ENCODE results near the gene DLG2.

DLG2 gene

DNA sequence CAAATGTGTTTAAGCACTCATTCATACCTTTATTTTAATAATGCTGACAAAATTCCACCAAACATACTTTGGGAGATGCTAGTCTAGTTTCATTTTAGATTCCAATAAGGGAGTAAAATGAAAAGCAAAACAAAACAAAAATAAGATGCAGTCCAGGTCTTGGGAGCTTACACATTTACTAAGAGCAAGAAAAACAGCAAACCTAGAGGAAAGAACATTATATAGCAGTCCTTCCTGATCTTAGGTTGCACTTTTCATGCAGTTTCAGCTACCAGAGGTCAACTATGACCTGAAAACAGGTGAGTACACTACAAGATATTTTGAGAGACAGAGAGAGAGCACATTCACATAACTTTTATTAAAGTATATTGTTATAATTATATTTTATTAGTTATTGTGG lies 1100.9 kb downstream of the DLG2 start:
- no peak for DNase-seq

DNA sequence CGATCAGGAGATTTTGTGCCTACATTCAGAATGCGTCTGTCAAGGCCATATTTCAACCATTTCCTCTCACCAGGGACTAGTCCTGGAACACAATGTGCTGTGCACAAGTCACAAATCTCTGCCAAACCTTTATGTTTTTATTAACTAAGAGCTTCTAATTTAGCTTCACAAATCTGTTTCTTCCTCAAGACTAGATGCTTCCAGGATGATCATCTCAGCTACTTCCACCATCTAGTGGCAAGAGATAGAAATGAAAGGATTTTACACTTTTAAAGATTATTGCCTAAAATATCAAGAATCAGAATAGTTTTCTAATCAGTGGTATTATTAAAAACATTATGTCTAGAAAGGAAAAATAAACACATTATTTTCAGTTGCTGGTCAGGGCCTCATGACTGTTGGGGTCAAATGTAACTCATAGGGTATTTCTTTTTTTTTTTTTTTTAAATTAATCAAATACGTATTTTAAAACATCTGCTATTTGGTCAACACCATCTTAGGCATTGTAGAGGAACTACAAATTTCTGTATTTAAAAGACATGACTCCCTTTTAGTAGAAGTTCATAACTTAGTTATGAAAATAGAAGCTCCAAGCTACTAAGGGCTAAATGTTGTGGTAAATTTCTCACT lies 1102.6 kb downstream of the DLG2 start:
- DNase-seq = no peak

DNA sequence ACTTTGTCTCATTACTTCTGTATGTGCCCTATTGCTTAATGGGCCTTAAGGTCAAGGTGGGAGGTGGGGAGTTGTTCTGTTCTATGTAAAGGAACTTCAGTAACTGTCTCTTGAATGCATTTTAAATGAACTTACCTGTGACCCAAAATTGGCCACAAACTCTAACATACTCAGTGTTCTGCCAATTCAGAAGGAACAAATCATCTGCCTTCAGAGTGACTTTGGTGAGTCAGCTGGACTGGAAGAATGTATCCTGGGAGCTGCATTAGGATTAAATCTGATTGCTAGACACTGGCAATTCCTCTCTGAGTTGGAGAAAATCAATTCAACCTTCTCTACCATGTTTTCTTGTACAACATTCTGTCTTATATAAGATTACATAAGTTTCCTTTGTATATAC lies 1104.8 kb downstream of the DLG2 start:
- DNase-seq = no peak

DNA sequence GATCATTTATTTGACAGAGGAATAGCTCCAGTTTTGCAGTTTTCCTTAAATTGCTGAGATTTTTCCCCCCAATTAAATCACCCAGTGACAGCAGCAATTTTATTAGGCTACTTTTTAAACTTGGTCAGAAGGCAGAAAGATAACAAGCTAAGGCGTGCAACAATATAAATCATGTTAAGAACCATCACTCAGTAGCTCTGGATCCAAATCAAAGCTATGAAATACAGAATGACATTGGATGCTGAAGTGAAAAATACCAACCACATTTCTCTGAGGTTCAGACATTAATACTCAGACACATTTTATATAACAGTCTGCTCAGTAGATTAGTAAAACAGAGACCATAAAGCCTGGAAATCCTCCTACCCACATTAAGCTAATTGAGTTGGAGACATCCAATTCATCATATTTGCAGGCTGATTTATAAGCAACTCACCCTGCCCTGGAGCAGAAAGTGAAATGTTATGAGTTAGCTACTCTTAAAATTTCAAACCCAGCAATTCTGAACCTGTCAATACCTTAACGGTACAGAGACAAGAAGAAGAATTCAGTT lies 1108.4 kb downstream of the DLG2 start:
- no peak for DNase-seq

DNA sequence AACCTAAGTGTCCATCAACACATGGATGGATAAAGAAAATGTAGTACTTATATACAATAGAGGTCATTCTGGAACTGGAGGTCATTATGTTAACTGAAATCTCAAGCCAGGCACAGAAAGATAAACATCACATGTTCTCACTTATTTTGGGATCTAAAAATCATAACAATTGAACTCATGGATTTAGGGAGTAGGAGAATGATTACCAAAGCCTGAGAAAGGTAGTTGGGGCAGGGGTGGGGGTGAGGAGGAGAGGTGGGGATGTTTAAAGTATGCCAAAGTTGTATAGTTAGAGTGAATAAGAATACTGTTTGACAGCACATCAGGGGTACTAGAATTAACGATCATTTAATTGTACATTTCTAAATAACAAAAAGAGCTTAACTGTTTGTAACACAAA lies 1112.7 kb downstream of the DLG2 start:
- no peak for DNase-seq

DNA sequence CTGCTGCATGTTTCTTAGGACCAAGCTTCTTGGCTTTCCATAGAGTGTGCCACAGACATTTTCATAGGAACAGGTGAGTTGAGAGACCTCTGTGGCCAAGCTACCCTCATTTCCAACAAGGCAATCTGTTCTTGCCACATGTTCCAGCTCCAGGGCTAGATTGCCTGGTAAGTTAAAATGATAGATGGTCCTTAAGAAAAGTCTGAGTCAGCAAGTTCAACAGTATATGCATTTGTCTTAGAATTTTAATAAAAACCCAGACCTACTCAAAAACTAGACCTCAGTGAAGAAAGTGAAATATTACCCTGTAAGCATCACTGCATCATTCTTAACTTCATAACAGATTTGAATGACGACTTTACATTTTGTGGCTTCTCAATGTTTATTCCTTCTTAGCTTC lies 1123.6 kb downstream of the DLG2 start:
- DNase-seq = no peak

DNA sequence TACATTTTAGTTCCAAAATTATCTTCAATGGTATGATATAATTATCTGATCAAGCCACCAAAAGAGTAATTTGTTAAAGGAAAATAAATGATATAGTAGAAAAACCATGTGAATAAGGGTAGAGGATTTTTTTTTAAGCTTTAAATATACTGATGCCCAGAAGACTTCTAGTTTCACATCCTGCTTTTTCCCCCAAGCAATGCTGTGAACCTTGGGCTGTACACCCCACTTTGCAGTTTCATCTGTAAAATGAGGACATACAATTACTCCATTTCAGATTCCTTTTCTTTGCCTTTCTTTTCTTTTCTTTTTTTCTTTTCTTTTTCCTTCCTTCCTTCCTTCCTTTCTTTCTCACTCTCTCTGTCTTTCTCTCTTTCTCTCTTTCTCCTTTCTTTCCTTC lies 1125.4 kb downstream of the DLG2 start:
- DNase-seq = no peak

DNA sequence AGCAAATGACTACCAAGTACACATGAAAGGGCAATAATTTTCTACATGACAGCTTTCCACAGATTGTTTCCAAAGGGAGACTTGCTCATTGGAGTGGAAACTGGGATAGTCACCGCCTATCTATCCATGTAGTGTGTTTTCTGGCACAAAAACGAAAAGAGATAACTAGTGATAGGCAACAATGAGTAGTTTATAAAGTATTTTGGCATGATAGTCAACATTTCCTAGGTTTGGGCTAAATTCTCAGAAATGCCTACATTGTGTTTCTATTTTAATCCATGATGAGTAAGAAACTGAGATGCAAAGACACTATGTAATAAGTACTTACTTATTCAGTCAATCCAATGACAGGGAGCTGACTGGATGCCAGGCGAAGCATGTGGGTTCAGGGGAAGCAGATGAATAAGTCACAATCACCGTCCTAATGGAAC lies 1129.1 kb downstream of the DLG2 start:
- DNase-seq = no peak

DNA sequence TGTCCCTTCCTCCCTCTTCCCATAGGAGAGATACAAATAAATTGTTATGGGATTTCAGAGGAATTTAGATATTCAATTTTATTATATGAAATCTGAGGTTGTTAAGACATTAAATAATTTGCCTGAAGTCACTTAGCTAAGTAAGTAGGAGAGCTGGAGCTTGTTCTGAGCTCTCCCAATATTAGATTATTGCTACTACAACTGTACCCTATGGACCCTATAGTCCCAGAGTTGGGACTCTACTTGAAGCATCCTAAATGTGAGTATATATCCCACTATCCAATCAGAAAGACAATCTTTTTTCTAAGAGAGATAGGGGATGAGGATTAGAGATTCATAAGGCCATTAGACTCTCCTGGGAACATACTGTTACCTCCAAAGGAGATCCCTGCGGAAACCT lies 1130.0 kb downstream of the DLG2 start:
- DNase-seq = no peak

DNA sequence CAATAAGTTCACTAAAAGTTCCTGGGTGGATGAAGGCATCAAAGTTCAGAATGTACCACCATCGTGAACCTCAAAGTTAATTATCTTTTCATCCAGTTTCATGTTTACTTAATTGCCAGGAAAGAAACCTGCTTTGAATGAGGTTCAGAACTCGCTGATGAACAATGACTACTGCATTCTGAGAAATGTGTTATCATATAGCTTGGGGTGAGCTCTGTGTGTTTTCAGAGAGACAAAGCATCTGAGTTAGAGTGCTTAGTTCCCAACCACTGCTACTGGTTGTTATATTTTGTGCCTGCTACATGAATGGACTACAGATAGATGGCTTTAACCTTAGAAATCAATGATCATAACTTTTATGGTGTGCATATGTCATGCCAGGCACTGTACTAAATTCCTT lies 1131.0 kb downstream of the DLG2 start:
- no peak for DNase-seq

DNA sequence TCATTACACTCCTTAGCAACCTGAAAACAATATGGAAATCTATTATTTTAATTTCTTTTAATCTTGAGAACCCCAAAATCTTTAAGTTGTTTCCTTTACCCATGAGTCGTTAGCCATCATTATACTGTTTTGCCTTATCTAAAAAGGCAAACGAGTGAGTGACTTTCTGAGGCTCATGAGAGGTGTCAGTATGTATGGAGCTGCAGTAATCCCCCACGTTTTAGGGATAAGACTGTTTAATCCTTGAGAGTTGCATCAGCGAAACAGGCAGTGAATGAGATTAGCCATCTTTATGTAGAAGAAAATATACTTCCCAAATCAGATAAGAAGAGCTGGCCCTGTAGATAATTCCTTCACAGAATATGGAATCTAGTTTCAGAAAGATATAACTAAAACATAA lies 1147.0 kb downstream of the DLG2 start:
- no peak for DNase-seq

DNA sequence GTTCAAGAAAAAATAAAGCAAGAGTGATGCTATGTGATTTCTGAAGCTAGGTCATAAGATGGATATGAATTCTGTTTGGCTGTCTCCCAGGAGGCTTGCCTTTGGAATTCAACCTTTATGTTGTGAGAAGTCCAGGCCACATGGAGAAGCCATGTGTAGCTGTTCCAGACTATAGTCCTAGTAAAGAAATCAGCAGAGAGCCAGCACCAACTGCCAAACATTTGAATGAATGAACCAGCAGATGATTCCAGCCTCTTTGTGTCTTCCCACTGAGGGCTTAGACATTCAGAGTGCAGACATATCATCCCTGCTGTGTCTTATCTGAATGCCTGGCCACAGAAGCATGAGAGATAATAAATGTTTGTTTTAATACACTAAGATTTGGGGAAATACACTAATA lies 1150.6 kb downstream of the DLG2 start:
- no peak for DNase-seq

DNA sequence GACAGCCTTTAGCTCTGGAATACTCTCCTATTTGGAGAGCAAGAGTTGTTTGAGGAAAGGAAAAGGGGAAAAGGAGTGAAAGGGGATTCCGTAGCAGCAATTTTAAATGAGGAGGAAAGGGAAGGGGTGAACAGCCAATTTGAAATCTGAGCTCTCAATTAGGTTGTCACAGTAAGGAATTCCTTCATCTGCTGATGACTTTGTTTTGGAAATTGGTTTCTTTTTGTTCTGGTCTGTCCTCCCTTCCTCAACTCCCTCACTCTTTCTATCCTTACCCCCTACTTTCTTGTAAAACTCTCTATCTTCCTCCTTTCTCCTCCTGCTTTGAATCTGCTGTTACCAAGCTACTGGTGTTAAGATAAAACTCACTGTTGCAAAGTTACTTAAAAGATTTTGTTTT lies 1155.6 kb downstream of the DLG2 start:
- no peak for DNase-seq

DNA sequence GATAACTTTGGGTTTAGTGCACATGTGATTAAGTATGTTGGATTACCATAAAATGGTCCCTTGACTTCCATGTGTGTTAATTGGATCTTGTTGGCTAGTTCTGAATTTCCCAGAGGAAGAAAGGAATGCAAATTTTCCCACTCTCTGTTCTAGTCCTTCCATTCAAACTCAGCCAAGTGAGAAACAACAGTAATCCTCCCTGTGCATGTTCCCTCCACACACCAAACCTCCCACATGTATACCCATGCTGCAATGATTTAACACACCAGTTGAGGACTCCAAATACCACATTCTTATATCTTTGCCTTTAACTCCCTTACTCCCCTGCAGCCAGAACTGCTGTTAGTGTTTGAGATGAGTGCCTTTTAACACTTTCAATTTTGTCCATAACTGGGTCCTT lies 1158.9 kb downstream of the DLG2 start:
- DNase-seq = no peak

DNA sequence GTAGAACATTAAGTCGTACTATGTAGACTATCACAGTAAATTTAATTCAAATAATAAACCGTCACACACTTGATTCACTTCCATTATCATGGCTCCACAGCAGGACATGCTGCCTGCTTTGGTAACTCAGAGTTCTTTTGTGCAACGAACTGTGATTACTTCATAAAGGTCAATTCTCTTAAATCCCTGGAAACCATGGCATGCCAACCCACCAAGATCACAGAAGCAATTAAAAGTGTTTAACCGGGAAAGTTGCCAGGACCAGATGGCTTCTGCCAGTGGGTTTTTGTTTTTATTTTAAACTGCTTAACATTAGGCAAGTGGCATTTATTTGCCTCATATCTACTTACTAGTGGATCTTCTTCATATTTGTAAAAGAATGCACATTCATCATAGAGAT lies 1162.1 kb downstream of the DLG2 start:
- DNase-seq = no peak

DNA sequence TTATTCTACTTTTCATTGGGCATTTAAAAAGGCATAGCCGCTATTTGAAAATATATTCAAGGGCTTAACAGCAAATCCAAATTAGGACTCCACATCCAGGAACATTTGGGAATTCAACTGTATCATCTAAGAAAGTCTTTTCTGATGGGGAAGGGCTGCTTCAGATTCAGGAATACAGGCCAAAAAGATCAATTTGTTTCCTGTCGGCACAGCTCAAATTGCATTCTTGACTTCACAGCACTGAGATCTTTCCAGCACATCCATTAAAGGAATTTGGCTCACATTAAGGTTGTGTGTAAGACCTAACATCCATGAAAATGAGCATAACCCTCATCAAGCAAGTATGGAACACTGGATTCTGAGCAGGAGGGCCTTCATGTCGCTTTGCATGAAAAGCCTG lies 1171.5 kb downstream of the DLG2 start:
- no peak for DNase-seq

DNA sequence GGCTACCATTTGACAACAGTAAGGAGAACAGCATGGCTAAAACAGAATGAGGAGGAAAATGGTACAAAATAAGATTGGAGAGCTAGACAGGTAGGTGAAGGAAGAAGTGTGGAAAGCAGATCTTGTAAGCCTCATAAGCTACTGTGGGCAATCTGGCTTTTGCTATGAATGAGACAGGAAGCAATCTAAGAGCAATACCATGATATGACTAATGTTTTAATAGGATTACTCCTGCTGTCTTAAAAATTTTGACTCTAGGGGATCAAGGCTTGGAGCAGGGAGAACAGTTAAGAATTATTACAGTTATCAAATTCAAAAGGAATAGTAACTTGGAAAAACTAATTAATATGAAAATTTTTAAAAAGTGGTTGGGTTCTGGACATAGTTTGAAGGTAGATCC lies 1174.9 kb downstream of the DLG2 start:
- no peak for DNase-seq

DNA sequence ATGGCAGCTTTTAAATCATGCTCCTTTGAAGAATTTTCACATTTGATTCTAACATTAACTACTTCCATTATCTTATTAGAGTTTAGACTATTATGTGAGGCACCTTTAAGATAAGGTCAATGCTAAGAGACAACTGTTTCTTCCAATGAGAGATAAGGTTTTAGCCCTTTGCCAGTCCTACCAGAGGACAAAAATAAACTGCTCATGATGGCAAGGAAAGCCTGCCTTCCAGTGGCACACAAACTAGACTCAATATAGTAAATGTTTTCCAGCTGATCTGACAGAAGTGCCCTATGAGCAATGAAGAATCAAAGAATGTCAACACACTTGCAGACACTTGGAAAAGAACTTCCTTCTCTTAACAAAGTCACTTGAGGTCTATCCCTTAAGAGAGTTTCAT lies 1188.6 kb downstream of the DLG2 start:
- no peak for DNase-seq

DNA sequence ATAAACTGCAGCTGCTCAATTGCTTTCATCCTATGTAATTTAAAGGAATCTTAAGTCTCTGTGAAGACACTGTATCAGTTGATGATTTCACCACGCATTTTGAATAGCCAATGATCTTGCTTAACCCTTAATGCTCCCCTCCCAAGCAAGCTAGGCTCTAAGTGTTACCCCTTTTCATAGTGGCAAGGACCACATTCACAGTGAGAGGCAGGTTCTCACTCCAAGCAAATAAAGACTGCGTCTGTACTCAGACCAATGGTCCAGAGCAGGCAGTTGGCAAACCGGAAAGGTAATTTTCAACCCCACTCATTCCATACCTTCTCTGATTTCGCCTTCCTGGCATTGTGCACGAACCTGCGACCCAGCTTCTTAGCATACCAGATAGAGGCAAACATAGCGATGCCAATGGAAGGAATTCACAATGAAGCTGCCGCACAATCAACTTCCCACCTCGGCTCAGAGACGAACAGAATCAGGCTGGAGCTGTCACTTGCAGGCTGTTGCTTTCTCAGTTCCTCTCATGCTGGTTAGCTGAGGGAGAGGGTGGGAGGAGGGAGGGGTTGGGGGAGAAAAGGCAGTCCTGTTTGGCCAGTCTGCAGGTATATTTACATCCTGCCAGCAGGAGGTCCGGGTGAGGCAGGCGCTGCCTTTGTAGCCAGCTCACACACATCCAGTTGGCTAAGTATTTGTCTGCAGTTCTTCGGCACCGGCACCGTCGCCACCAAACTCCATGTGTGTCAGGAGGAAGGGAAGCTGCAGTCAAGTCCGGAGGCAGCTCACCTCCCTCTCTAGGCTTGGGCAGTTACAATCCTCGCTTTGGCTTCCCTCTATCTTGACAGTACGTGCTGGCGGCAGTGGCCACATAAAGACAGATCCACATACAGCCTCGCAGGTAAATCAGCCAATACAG lies 1189.8 kb downstream of the DLG2 start:
- DNase-seq = no peak

DNA sequence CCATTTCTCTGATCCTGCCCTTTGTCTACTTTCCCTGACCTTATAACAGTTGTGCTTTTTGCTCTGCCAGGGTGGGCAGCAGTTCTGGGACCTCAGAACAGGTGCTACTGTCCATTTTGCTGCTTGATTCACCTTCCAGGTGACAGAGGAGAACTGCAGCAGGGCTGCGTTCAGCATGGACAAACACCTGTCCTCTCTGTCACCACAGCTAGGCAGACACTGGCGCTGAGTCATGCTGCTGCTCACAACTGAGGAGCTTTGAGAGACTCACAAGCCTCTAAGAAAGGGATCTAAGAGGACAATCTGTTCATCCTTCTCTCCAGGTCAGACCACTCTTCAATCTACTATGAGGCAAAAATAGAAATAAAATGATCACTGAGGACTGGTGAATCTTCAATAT lies 1196.5 kb downstream of the DLG2 start:
- DNase-seq = no peak

DNA sequence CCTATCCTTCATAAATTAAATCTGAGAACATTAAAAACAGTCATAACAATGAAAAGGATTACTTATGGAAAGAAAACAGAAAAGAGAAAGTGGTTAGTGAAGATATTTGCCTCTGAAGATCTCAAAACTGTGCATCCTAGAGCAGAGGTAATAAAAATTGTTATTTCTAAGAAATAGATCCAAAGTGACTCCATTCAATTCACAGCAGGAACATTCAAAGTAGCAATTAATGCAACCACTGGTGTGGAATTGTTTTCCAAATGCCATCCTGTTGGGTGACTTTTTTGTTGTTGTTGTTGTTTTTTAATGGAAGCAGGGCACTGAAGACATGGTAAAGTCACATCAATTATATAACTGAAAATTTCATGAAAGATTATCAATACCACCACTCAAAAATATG lies 1201.5 kb downstream of the DLG2 start:
- DNase-seq = no peak

DNA sequence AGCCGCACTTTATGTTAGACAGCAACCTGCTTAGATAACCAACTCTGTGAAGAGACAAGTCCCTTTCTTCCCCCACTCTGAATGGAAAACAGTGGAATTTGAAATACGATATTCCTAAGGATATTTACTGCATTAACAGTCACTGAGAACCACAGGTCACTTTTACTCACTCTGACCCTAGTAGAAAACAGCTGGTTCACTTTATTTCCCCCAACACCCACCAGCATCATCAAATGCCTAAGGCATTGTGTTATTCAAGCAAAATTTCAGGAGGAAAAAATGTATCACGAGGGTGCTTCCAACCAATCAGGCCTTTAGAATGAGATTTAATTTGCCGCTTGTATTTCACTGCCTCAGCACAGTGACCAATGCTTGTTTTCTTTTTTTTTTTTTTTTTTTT lies 1206.9 kb downstream of the DLG2 start:
- DNase-seq = no peak

DNA sequence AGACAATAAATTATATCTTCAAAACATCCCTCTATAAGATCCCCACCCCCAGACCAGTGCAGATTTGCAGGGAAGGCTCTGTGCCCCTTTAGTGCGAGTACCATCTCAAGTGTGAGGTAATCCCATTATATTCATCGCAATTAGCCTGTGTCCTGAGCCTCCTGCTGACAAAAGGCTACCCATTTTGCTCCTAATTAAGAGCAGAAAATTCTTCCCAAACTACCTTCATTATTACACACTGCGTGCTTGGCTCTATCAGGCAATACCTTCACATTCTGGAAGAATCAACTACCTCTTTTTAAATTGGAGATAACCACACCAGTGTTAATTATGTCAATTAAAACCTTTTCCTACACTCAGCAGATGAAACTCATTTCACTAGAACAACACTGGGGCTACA lies 1207.5 kb downstream of the DLG2 start:
- DNase-seq = no peak

DNA sequence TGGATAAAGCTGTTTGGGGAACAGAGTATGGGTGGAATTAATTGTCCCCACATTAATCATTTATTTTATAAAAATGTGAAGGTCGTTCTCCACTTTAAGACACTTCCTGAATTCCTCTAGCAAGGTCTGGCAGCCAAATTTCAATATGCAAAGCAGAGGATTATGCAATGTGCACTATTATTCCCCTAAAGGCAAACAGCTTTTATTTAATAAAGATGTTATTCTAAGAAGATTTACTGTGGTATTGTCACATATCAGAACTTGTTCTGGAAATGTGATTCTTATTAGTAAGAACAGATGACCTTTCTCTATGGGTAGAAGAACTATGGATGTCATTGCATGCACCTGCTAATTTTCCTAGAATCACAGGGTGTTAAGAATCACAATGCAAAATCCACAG lies 1212.2 kb downstream of the DLG2 start:
- DNase-seq = no peak

All from stimulated activated CD4-positive, alpha-beta T cell treated with anti-CD3 and anti-CD28 coated beads, Interleukin-4, amount 100 ng/mL, for 1 hour (primary cell).